ENCODE results near the gene AGRN.

The AGRN gene

GRCh38 chr1:1039145-1039910 lies 19.4 kb downstream of the AGRN start:
- peaks cover 79% of the 10 kb centered on the region for H3K27me3 ChIP-seq (replicated peaks; ENCODE audit: insufficient read depth, low read length)
- H3K9ac ChIP-seq (ENCODE audit: low read length), result no peak overlapping the region
- no peak for DNase-seq
- H3K4me1 ChIP-seq (ENCODE audit: low read length), result no peaks in the 10 kb centered on the region
- H4K20me1 ChIP-seq (ENCODE audit: insufficient read depth, low read length), result no peaks in the 10 kb centered on the region
- H3K9me3 ChIP-seq (replicated peaks; ENCODE audit: insufficient read depth, low read length), result no peaks in the 10 kb centered on the region
- H3K4me2 ChIP-seq (ENCODE audit: low read depth, low read length), result no peak overlapping the region
- H3F3A ChIP-seq (ENCODE audit: insufficient read depth, low read length), result no peaks in the 10 kb centered on the region
- no peak for TF ChIP-seq EZH2 (optimal IDR thresholded peaks at IDR 0.05; ENCODE audit: low read depth, low read length)
- TF ChIP-seq CTCF (IDR thresholded peaks at IDR 0.05; ENCODE audit: low read length), result no peak
- no peak for TF ChIP-seq EZH2phosphoT487 (IDR thresholded peaks at IDR 0.05; ENCODE audit: low read length)
- no peak overlapping the region for H2AFZ ChIP-seq (ENCODE audit: low read length)
- H3K4me3 ChIP-seq (ENCODE audit: low read length), result no peak overlapping the region
- H3K27ac ChIP-seq (ENCODE audit: low read length), result no peak overlapping the region
- H3K36me3 ChIP-seq (replicated peaks; ENCODE audit: insufficient read depth, low read length), result no peaks in the 10 kb centered on the region
- no peaks in the 10 kb centered on the region for H3K79me2 ChIP-seq (ENCODE audit: low read length)
- H3K9me2 ChIP-seq (replicated peaks; ENCODE audit: insufficient read depth, low read length), result no peaks in the 10 kb centered on the region

GRCh38 chr1:1040004-1040991 lies 20.4 kb downstream of the AGRN start:
- Histone ChIP-seq H3K79me2 (ENCODE audit: low read length) (no peaks in the 10 kb centered on the region), H3K9ac (ENCODE audit: low read length) (no peak overlapping the region), H3K27me3 (replicated peaks; ENCODE audit: insufficient read depth, low read length) (peaks cover 82% of the 10 kb centered on the region), H4K20me1 (ENCODE audit: insufficient read depth, low read length) (no peaks in the 10 kb centered on the region), H2AFZ (ENCODE audit: low read length) (no peak overlapping the region), H3F3A (ENCODE audit: insufficient read depth, low read length) (no peaks in the 10 kb centered on the region), H3K9me3 (replicated peaks; ENCODE audit: insufficient read depth, low read length) (no peaks in the 10 kb centered on the region), H3K36me3 (replicated peaks; ENCODE audit: insufficient read depth, low read length) (no peaks in the 10 kb centered on the region), H3K9me2 (replicated peaks; ENCODE audit: insufficient read depth, low read length) (no peaks in the 10 kb centered on the region), H3K4me3 (ENCODE audit: low read length) (no peak overlapping the region), H3K4me2 (ENCODE audit: low read depth, low read length) (no peak overlapping the region), H3K27ac (ENCODE audit: low read length) (no peak overlapping the region), H3K4me1 (ENCODE audit: low read length) (no peaks in the 10 kb centered on the region)
- DNase-seq, result no peak
- no peak for TF ChIP-seq EZH2 (optimal IDR thresholded peaks at IDR 0.05; ENCODE audit: low read depth, low read length)
- TF ChIP-seq CTCF (IDR thresholded peaks at IDR 0.05; ENCODE audit: low read length), result no peak
- TF ChIP-seq EZH2phosphoT487 (IDR thresholded peaks at IDR 0.05; ENCODE audit: low read length), result no peak

- H3F3A ChIP-seq (ENCODE audit: insufficient read depth, low read length), result no peaks in the 10 kb centered on the region
- H3K9me3 ChIP-seq (replicated peaks; ENCODE audit: insufficient read depth, low read length), result no peaks in the 10 kb centered on the region
- no peak overlapping the region for H3K4me2 ChIP-seq (ENCODE audit: low read depth, low read length)
- no peak for DNase-seq
- H4K20me1 ChIP-seq (ENCODE audit: insufficient read depth, low read length), result no peaks in the 10 kb centered on the region
- H3K9me2 ChIP-seq (replicated peaks; ENCODE audit: insufficient read depth, low read length), result no peaks in the 10 kb centered on the region
- H3K27me3 ChIP-seq (replicated peaks; ENCODE audit: insufficient read depth, low read length), result peaks cover 82% of the 10 kb centered on the region
- no peak overlapping the region for H3K9ac ChIP-seq (ENCODE audit: low read length)
- H3K36me3 ChIP-seq (replicated peaks; ENCODE audit: insufficient read depth, low read length), result no peaks in the 10 kb centered on the region
- TF ChIP-seq EZH2 (optimal IDR thresholded peaks at IDR 0.05; ENCODE audit: low read depth, low read length) (no peak), EZH2phosphoT487 (IDR thresholded peaks at IDR 0.05; ENCODE audit: low read length) (no peak), CTCF (IDR thresholded peaks at IDR 0.05; ENCODE audit: low read length) (no peak)
- H3K4me3 ChIP-seq (ENCODE audit: low read length), result no peak overlapping the region
- H3K27ac ChIP-seq (ENCODE audit: low read length), result no peak overlapping the region
- H3K79me2 ChIP-seq (ENCODE audit: low read length), result no peaks in the 10 kb centered on the region
- no peak overlapping the region for H2AFZ ChIP-seq (ENCODE audit: low read length)
- H3K4me1 ChIP-seq (ENCODE audit: low read length), result no peaks in the 10 kb centered on the region
Observed at GRCh38 chr1:1041092-1041523, 21.2 kb downstream of the AGRN start.

Data from MM.1S (cell line).